Naive thymus-derived CD4-positive, alpha-beta T cell (primary cell): ENCODE measurements around the gene KRT84. TPM values are rescaled to one million over a fixed set of nuclear protein-coding genes. Genes with fewer than 3 reads are reported as not detected.

ENCODE experiments used
- ATAC-seq: fragments of 150-1000 bp; cut with Tn5 transposase; 2 replicates; pipeline ENCODE4 v1.10.0; 2021; ENCODE audit warnings: mild to moderate bottlenecking, moderate library complexity
- CTCF ChIA-PET: fragments of 350-600 bp; sonication (Branson Sonifier 250); formaldehyde crosslinking; loops from one replicate; lab custom pipeline; 2021; ENCODE audit warnings: antibody characterized with exemption; lab: Charles Lee
- POLR2A ChIA-PET: fragments of 350-600 bp; sonication (Branson Sonifier 250); formaldehyde crosslinking; loops from one replicate; lab custom pipeline; 2021; ENCODE audit warnings: antibody characterized with exemption, inconsistent platforms; lab: Charles Lee
- DNase-seq, 9 donors: peaks; one replicate each; pipeline versions ENCODE4 v3.0.0 to v3.0.0-alpha.2; 2020 to 2022; ENCODE audit warnings: mixed read lengths in 1 of 9
- H3K27ac ChIP-seq: one replicate; pipeline ENCODE4 v1.7.0; 2013; ENCODE audit warnings: mild to moderate bottlenecking, low read depth, low read length, moderate library complexity
- H3K27me3 ChIP-seq, 2 donors: one replicate each; pipeline ENCODE4 v1.7.0; 2013; ENCODE audit warnings: low read length in 2 of 2, mild to moderate bottlenecking in 2 of 2, moderate library complexity in 2 of 2; ENCODE audit not compliant: control insufficient read depth in 2 of 2, insufficient read depth in 2 of 2
- H3K36me3 ChIP-seq, 3 experiments: 1 replicate in 2 of 3; 2 replicates in 1 of 3; pipeline ENCODE4 v1.7.0; 2013; ENCODE audit warnings: low read length in 3 of 3, mild to moderate bottlenecking in 3 of 3, moderate library complexity in 1 of 3; ENCODE audit not compliant: insufficient read depth in 3 of 3, control insufficient read depth in 2 of 3
- H3K4me1 ChIP-seq, 2 donors: one replicate each; pipeline ENCODE4 v1.7.0; 2013; ENCODE audit warnings: low read length in 2 of 2, mild to moderate bottlenecking in 2 of 2, moderate library complexity in 1 of 2; ENCODE audit not compliant: control insufficient read depth in 2 of 2, insufficient read depth in 2 of 2
- H3K4me3 ChIP-seq: 2 replicates; pipeline ENCODE4 v1.7.0; 2013; ENCODE audit warnings: mild to moderate bottlenecking, low read length
- H3K9me3 ChIP-seq, 3 experiments: 1 replicate in 2 of 3; 2 replicates in 1 of 3; pipeline ENCODE4 v1.7.0; 2013; ENCODE audit warnings: low read length in 3 of 3; ENCODE audit not compliant: control insufficient read depth in 2 of 3
- H3K27ac Mint-ChIP-seq, 9 donors: one replicate each; pipeline ENCODE4 v1.8.0; 2020 to 2022; ENCODE audit warnings: mixed read lengths in 9 of 9, mild to moderate bottlenecking in 8 of 9, moderate library complexity in 5 of 9, inconsistent platforms in 2 of 9
- H3K27me3 Mint-ChIP-seq, 5 donors: one replicate each; pipeline ENCODE4 v1.8.0; 2021 to 2022; ENCODE audit warnings: mixed read lengths in 5 of 5, mild to moderate bottlenecking in 1 of 5
- H3K36me3 Mint-ChIP-seq, 5 donors: one replicate each; pipeline ENCODE4 v1.8.0; 2020 to 2022; ENCODE audit warnings: mixed read lengths in 5 of 5, mild to moderate bottlenecking in 3 of 5, inconsistent platforms in 1 of 5
- H3K4me1 Mint-ChIP-seq, 7 donors: one replicate each; pipeline ENCODE4 v1.8.0; 2020 to 2022; ENCODE audit warnings: mixed read lengths in 7 of 7, mild to moderate bottlenecking in 3 of 7, inconsistent platforms in 1 of 7
- H3K4me3 Mint-ChIP-seq, 10 donors: one replicate each; pipeline ENCODE4 v1.8.0; 2020 to 2022; ENCODE audit warnings: mild to moderate bottlenecking in 10 of 10, mixed read lengths in 10 of 10, moderate library complexity in 6 of 10, inconsistent platforms in 2 of 10
- H3K9me3 Mint-ChIP-seq, 11 donors: one replicate each; pipeline ENCODE4 v1.8.0; 2020 to 2022; ENCODE audit warnings: mixed read lengths in 11 of 11, mild to moderate bottlenecking in 4 of 11, inconsistent platforms in 1 of 11, moderate library complexity in 1 of 11
- intact Hi-C, 2 donors: fragments of 100-400 bp; cut with micrococcal nuclease; formaldehyde crosslinking; loops; one replicate each; pipeline ENCODE4 v1.15.1; 2023
- polyA plus RNA-seq, 2 donors: library from polyadenylated mRNA; unstranded; fragments of 300-500 nt; fragmentation: Illumina TruSeq; gene quantifications; one replicate each; pipeline ENCODE4 v1.2.3, GENCODE V29; 2021
- total RNA-seq, 6 experiments: library from RNA in 5 of 6; stranded (reverse) in 5 of 6; gene quantifications; 1 replicate in 5 of 6; 2 replicates in 1 of 6; pipeline ENCODE4 v1.2.3 and lab custom pipeline; 2021 to 2026

KRT84 gene
- total and polyA plus RNA-seq, 7 experiments from 2014 or later, result not detected

GRCh38 chr12:52391618-52392002 is 6.2 kb upstream of the KRT84 start:
- Histone ChIP-seq H3K9me3 (no peaks in the 10 kb centered on the region), H3K36me3 (no peaks in the 10 kb centered on the region), H3K27ac (no peak overlapping the region), H3K4me1 (no peaks in the 10 kb centered on the region), H3K4me3 (no peak overlapping the region), H3K27me3 (no peaks in the 10 kb centered on the region)
- ATAC-seq (no peak), DNase-seq (no peak)
- H3K27me3 Mint-ChIP-seq, result peaks cover 0 to 4% (median 0%) of the 10 kb centered on the region in 5 donors
- intact Hi-C loops, result loop anchor here (1.0 to 5.0 kb wide), 2 partner anchors 486 to 590 kb away; no protein-coding TSS in a partner anchor
- ChIA-PET CTCF (interaction anchor here (0.6 to 1.6 kb wide), 3 partner anchors 488 to 1744 kb away, joined by 3 to 6 read pairs (median 6); no protein-coding TSS in a partner anchor), POLR2A (no interaction called here)
- H3K36me3 Mint-ChIP-seq, result no peaks in the 10 kb centered on the region
- H3K4me3 Mint-ChIP-seq, result no peak overlapping the region
- H3K9me3 Mint-ChIP-seq, result peaks cover 0 to 2% (median 0%) of the 10 kb centered on the region in 11 donors
- peaks cover 0 to 1% (median 0%) of the 10 kb centered on the region in 7 donors for H3K4me1 Mint-ChIP-seq
- no peak overlapping the region for H3K27ac Mint-ChIP-seq

GRCh38 chr12:52390739-52391617 is 5.5 kb upstream of the KRT84 start:
- Histone ChIP-seq H3K9me3 (no peaks in the 10 kb centered on the region), H3K27ac (no peak overlapping the region), H3K27me3 (no peaks in the 10 kb centered on the region), H3K4me1 (no peaks in the 10 kb centered on the region), H3K36me3 (no peaks in the 10 kb centered on the region), H3K4me3 (no peak overlapping the region)
- DNase-seq (peak in 1 of 9 donors; percentile 8), ATAC-seq (no peak)
- ChIA-PET CTCF (interaction anchor here (0.6 to 1.6 kb wide), 2 partner anchors 21 to 488 kb away, joined by 3 to 6 read pairs; no protein-coding TSS in a partner anchor), POLR2A (no interaction called here)
- Mint-ChIP-seq H3K27ac (no peak overlapping the region), H3K4me3 (no peak overlapping the region), H3K4me1 (peaks cover 0 to 1% (median 0%) of the 10 kb centered on the region in 7 donors), H3K36me3 (no peaks in the 10 kb centered on the region), H3K27me3 (peaks cover 0 to 4% (median 0%) of the 10 kb centered on the region in 5 donors), H3K9me3 (peaks cover 0 to 2% (median 0%) of the 10 kb centered on the region in 11 donors)
- intact Hi-C loops, result loop anchor here (1.0 to 5.0 kb wide), 2 partner anchors 486 to 590 kb away; no protein-coding TSS in a partner anchor

GRCh38 chr12:52389313-52390207 is 4.1 kb upstream of the KRT84 start:
- Mint-ChIP-seq H3K4me1 (peaks cover 0 to 1% (median 0%) of the 10 kb centered on the region in 7 donors), H3K36me3 (no peaks in the 10 kb centered on the region), H3K4me3 (no peak overlapping the region), H3K27ac (no peak overlapping the region), H3K9me3 (peaks cover 0 to under 1% (median 0%) of the 10 kb centered on the region in 11 donors), H3K27me3 (peaks cover 0 to 4% (median 0%) of the 10 kb centered on the region in 5 donors)
- ATAC-seq (no peak), DNase-seq (no peak)
- POLR2A ChIA-PET, result no interaction called here
- no peaks in the 10 kb centered on the region for H3K9me3 ChIP-seq
- H3K27ac ChIP-seq, result no peak overlapping the region
- no peaks in the 10 kb centered on the region for H3K36me3 ChIP-seq
- no peaks in the 10 kb centered on the region for H3K27me3 ChIP-seq
- H3K4me1 ChIP-seq, result no peaks in the 10 kb centered on the region
- intact Hi-C loops, result loop anchor here in 1 of 2 donors (5.0 kb wide), 1 partner anchor 488 kb away; no protein-coding TSS in a partner anchor
- CTCF ChIA-PET, result no interaction called here
- no peak overlapping the region for H3K4me3 ChIP-seq

- Mint-ChIP-seq H3K4me1 (peaks cover 3 to 7% (median 4%) of the 10 kb centered on the region in 7 donors), H3K9me3 (no peaks in the 10 kb centered on the region), H3K4me3 (no peak overlapping the region), H3K27ac (no peak overlapping the region), H3K27me3 (peaks cover 0 to 4% (median 0%) of the 10 kb centered on the region in 5 donors), H3K36me3 (no peaks in the 10 kb centered on the region)
- ChIA-PET CTCF (no interaction called here), POLR2A (interaction anchor here (1.1 kb wide), 1 partner anchor 29 kb away, joined by 3 read pairs; no protein-coding TSS in a partner anchor)
- H3K4me3 ChIP-seq, result no peak overlapping the region
- no peak for ATAC-seq
- H3K36me3 ChIP-seq, result no peaks in the 10 kb centered on the region
- no peaks in the 10 kb centered on the region for H3K9me3 ChIP-seq
- no peak overlapping the region for H3K27ac ChIP-seq
- intact Hi-C loops, result no loop called here
- H3K4me1 ChIP-seq, result peaks cover 3 to 4% of the 10 kb centered on the region in 2 donors
- no peak for DNase-seq
- no peaks in the 10 kb centered on the region for H3K27me3 ChIP-seq
Observed at GRCh38 chr12:52387859-52388258, 2.4 kb upstream of the KRT84 start.

- H3K27ac Mint-ChIP-seq, result no peak overlapping the region
- no peak for DNase-seq
- peaks cover 7 to 12% (median 8%) of the 10 kb centered on the region in 7 donors for H3K4me1 Mint-ChIP-seq
- no peak overlapping the region for H3K27ac ChIP-seq
- H3K36me3 ChIP-seq, result no peaks in the 10 kb centered on the region
- H3K36me3 Mint-ChIP-seq, result no peaks in the 10 kb centered on the region
- no peak for ATAC-seq
- H3K4me3 ChIP-seq, result no peak overlapping the region
- H3K9me3 Mint-ChIP-seq, result no peaks in the 10 kb centered on the region
- ChIA-PET POLR2A (no interaction called here), CTCF (interaction anchor here (0.6 kb wide), 1 partner anchor 199 kb away, joined by 3 read pairs; no protein-coding TSS in a partner anchor)
- intact Hi-C loops, result no loop called here
- H3K4me3 Mint-ChIP-seq, result no peak overlapping the region
- no peaks in the 10 kb centered on the region for H3K9me3 ChIP-seq
- H3K27me3 Mint-ChIP-seq, result peaks cover 0 to 9% (median 0%) of the 10 kb centered on the region in 5 donors
- no peaks in the 10 kb centered on the region for H3K27me3 ChIP-seq
- peaks cover 3 to 7% of the 10 kb centered on the region in 2 donors for H3K4me1 ChIP-seq
Observed at GRCh38 chr12:52383331-52383730, 2.1 kb downstream of the KRT84 start.

GRCh38 chr12:52382854-52383253 is 2.6 kb downstream of the KRT84 start:
- DNase-seq, result peak in 1 of 9 donors; percentile 27
- no peak overlapping the region for H3K27ac ChIP-seq
- H3K27me3 ChIP-seq, result no peaks in the 10 kb centered on the region
- ChIA-PET CTCF (no interaction called here), POLR2A (no interaction called here)
- H3K27ac Mint-ChIP-seq, result peak overlapping the region in 1 of 9 donors; percentile 53
- no peaks in the 10 kb centered on the region for H3K9me3 Mint-ChIP-seq
- H3K4me1 Mint-ChIP-seq, result peaks cover 7 to 12% (median 8%) of the 10 kb centered on the region in 7 donors
- peaks cover 0 to 9% (median 0%) of the 10 kb centered on the region in 5 donors for H3K27me3 Mint-ChIP-seq
- no peaks in the 10 kb centered on the region for H3K36me3 Mint-ChIP-seq
- peak; percentile 26 for ATAC-seq
- intact Hi-C loops, result no loop called here
- H3K4me1 ChIP-seq, result peaks cover 3 to 7% of the 10 kb centered on the region in 2 donors
- H3K4me3 ChIP-seq, result no peak overlapping the region
- no peaks in the 10 kb centered on the region for H3K36me3 ChIP-seq
- H3K9me3 ChIP-seq, result no peaks in the 10 kb centered on the region
- H3K4me3 Mint-ChIP-seq, result peak overlapping the region in 1 of 10 donors; percentile 4
